Uterus (tissue), 4 donors: Measurements from ENCODE around the gene SHROOM3. TPM values are rescaled to one million over a fixed set of nuclear protein-coding genes. Genes with fewer than 3 reads are reported as not detected.

Experiments used
- DNase-seq, 2 donors: peaks; one replicate each; pipeline ENCODE4 v3.0.0-alpha.2; 2019 to 2020
- H3K27ac ChIP-seq, 2 donors: fragments of 200-600 bp; sonication (generic); 1 replicate in 1 of 2; 2 replicates in 1 of 2; pipeline ENCODE4 v1.5.1; 2016 to 2018
- H3K27me3 ChIP-seq, 2 donors: fragments of 200-600 bp; sonication (generic); one replicate each; pipeline ENCODE4 v1.5.1; 2018 to 2019; ENCODE audit warnings: control low read depth in 1 of 2
- H3K36me3 ChIP-seq, 2 donors: fragments of 200-600 bp; sonication (generic); one replicate each; pipeline ENCODE4 v1.5.1; 2019; ENCODE audit warnings: control low read depth in 1 of 2
- H3K4me1 ChIP-seq, 2 donors: fragments of 200-600 bp; sonication (generic); one replicate each; pipeline ENCODE4 v1.5.1; 2018 to 2019; ENCODE audit warnings: control low read depth in 1 of 2
- H3K4me3 ChIP-seq, 2 donors: fragments of 200-600 bp; sonication (generic); 1 replicate in 1 of 2; 2 replicates in 1 of 2; pipeline ENCODE4 v1.5.1; 2018 to 2019; ENCODE audit warnings: mild to moderate bottlenecking in 1 of 2
- H3K9me3 ChIP-seq, 2 donors: fragments of 200-600 bp; sonication (generic); one replicate each; pipeline ENCODE4 v1.5.1; 2019; ENCODE audit warnings: control low read depth in 1 of 2
- POLR2A ChIP-seq, 2 donors: fragments of 450-650 bp; IDR thresholded peaks; one replicate each; pipeline ENCODE4 v1.6.1; 2016; ENCODE audit warnings: antibody characterized with exemption in 2 of 2, mild to moderate bottlenecking in 1 of 2, moderate library complexity in 1 of 2
- intact Hi-C: fragments of 100-400 bp; cut with DNase I; formaldehyde crosslinking; loops from one replicate; pipeline ENCODE4 v1.15.1; 2023; ENCODE audit warnings: low total_unique reads
- total RNA-seq, 4 donors: library from RNA; depleted of rRNA in 3 of 4; stranded (reverse); fragments of >200 nt in 3 of 4; gene quantifications; one replicate each; pipeline versions ENCODE4 v1.1.0 to v1.2.4, GENCODE V29; 2014 to 2023
- TF ChIP-seq, protein P1 (sequence below), 4 experiments: fragments of 200-600 bp in 2 of 4; fragments of 450-650 bp in 2 of 4; sonication (generic) in 2 of 4; IDR thresholded peaks; one replicate each; pipeline ENCODE4 v1.5.1; 2016 to 2019; ENCODE audit warnings: antibody characterized with exemption in 4 of 4, mild to moderate bottlenecking in 2 of 4, moderate library complexity in 1 of 4
- donor health status: DM: yes; HTN: yes; CAD: no.

The SHROOM3 gene
- total RNA-seq, 4 donors from 2014 or later, result 1.5 to 24.1 (median 3.4) TPM

DNA sequence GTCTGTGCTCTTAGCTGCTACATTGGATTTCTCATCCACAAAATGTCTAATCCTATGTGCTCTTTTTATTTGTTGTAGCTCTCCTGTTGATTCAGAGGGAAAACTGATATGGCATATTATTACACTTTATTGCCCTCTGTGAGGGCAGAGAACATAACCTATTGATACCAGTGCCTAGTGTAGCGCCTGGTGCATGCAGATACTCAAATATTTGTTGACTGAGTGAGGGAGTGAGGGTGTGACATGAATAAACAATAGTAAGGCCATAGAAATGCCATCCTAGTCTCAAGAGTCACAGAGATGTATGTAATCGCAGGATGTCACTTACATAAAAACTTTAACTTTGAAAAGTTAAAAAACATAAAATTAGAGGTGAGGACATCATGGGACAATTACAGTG lies 159.1 kb downstream of the SHROOM3 start:
- H3K9me3 ChIP-seq, result no peaks in the 10 kb centered on the region
- no peak overlapping the region for H3K27ac ChIP-seq
- TF ChIP-seq POLR2A (IDR thresholded peaks at IDR 0.05), result no peak
- TF ChIP-seq, protein P1, sequence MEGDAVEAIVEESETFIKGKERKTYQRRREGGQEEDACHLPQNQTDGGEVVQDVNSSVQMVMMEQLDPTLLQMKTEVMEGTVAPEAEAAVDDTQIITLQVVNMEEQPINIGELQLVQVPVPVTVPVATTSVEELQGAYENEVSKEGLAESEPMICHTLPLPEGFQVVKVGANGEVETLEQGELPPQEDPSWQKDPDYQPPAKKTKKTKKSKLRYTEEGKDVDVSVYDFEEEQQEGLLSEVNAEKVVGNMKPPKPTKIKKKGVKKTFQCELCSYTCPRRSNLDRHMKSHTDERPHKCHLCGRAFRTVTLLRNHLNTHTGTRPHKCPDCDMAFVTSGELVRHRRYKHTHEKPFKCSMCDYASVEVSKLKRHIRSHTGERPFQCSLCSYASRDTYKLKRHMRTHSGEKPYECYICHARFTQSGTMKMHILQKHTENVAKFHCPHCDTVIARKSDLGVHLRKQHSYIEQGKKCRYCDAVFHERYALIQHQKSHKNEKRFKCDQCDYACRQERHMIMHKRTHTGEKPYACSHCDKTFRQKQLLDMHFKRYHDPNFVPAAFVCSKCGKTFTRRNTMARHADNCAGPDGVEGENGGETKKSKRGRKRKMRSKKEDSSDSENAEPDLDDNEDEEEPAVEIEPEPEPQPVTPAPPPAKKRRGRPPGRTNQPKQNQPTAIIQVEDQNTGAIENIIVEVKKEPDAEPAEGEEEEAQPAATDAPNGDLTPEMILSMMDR (IDR thresholded peaks at IDR 0.05), result no peak
- no peaks in the 10 kb centered on the region for H3K36me3 ChIP-seq
- H3K4me3 ChIP-seq, result no peak overlapping the region
- DNase-seq, result no peak
- intact Hi-C loops, result no loop called here
- H3K27me3 ChIP-seq, result no peaks in the 10 kb centered on the region
- no peaks in the 10 kb centered on the region for H3K4me1 ChIP-seq

- Histone ChIP-seq H3K4me1 (no peaks in the 10 kb centered on the region), H3K4me3 (no peak overlapping the region), H3K27ac (no peak overlapping the region), H3K36me3 (no peaks in the 10 kb centered on the region), H3K9me3 (no peaks in the 10 kb centered on the region), H3K27me3 (no peaks in the 10 kb centered on the region)
- TF ChIP-seq, protein P1 (IDR thresholded peaks at IDR 0.05), result no peak
- no peak for TF ChIP-seq POLR2A (IDR thresholded peaks at IDR 0.05)
- no peak for DNase-seq
- intact Hi-C loops, result no loop called here
Measured at GRCh38 chr4:76595435-76595834, 160.4 kb downstream of the SHROOM3 start.

DNA sequence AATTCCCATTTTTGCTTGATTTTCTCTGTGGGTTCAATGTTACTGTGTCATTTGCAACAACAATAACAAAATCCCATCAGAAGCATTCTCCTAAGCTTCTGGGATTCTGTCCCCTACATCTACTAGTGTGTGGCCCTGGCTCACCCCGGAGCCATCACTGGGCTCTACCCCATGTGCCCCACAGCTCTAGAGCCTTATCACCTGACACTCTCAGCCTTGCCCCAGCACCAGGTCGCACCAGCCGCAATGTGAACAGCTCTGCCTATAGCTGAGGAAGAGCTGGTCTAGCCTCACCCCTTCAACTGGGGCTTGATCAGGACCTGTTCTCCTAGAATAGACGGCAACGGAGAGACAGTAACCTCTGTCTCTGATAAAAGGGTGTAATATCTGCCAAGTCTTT lies 161.7 kb downstream of the SHROOM3 start:
- H3K4me3 ChIP-seq, result no peak overlapping the region
- intact Hi-C loops, result no loop called here
- no peaks in the 10 kb centered on the region for H3K27me3 ChIP-seq
- H3K4me1 ChIP-seq, result no peaks in the 10 kb centered on the region
- no peaks in the 10 kb centered on the region for H3K36me3 ChIP-seq
- DNase-seq, result no peak
- no peaks in the 10 kb centered on the region for H3K9me3 ChIP-seq
- no peak overlapping the region for H3K27ac ChIP-seq
- TF ChIP-seq, protein P1 (IDR thresholded peaks at IDR 0.05), result no peak
- no peak for TF ChIP-seq POLR2A (IDR thresholded peaks at IDR 0.05)

DNA sequence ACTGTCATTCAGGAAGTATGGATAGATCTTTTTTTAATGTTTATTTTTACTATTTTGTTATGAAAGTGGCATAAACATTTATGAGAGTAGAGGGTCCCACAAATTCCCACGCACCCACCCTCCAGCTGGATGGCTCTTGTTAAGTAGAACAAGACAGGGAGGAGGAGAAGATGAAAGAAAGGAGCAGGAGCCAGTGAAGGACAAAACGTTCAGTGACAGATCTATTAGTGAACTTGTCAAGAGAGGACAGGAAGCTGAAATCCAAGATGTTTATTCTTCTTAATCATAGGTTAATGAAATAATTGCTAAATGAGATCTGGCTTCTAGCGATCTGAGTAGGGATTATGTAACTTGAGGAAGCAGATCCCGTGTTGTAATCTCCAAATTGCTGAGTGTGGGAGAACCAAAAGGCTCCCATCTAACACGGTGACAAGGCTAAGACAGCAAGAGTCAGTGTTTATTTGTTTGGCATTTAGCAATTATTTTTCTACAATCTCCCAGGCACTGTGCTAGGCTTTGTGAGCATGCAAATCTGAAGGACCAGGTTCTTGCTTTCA lies 162.5 kb downstream of the SHROOM3 start:
- H3K4me1 ChIP-seq, result no peaks in the 10 kb centered on the region
- no peak overlapping the region for H3K4me3 ChIP-seq
- TF ChIP-seq, protein P1 (IDR thresholded peaks at IDR 0.05), result no peak
- TF ChIP-seq POLR2A (IDR thresholded peaks at IDR 0.05), result no peak
- no peak for DNase-seq
- no peaks in the 10 kb centered on the region for H3K9me3 ChIP-seq
- no peaks in the 10 kb centered on the region for H3K36me3 ChIP-seq
- H3K27me3 ChIP-seq, result no peaks in the 10 kb centered on the region
- H3K27ac ChIP-seq, result no peak overlapping the region
- intact Hi-C loops, result no loop called here

- TF ChIP-seq, protein P1 (IDR thresholded peaks at IDR 0.05), result no peak
- TF ChIP-seq POLR2A (IDR thresholded peaks at IDR 0.05), result no peak
- H3K4me3 ChIP-seq, result no peak overlapping the region
- no peaks in the 10 kb centered on the region for H3K36me3 ChIP-seq
- no peak overlapping the region for H3K27ac ChIP-seq
- no peaks in the 10 kb centered on the region for H3K9me3 ChIP-seq
- no peaks in the 10 kb centered on the region for H3K27me3 ChIP-seq
- intact Hi-C loops, result no loop called here
- H3K4me1 ChIP-seq, result no peaks in the 10 kb centered on the region
- DNase-seq, result no peak
Measured at GRCh38 chr4:76600447-76600846, 165.4 kb downstream of the SHROOM3 start.
